Caco-2 (cell line): ENCODE data around the gene GSTO1. TPM values are rescaled to one million over a fixed set of nuclear protein-coding genes. Genes with fewer than 3 reads are reported as not detected.

Experiments used
- BruUV-seq: library from RNA; stranded (reverse); fragments of 400-500 nt; replicated peaks from 2 replicates; lab custom pipeline; 2021; lab: Mats Ljungman, UMichigan
- CTCF ChIA-PET: fragments of 300-600 bp; sonication (Branson Sonifier 250); formaldehyde crosslinking; loops from one replicate; lab custom pipeline; 2022; ENCODE audit warnings: antibody characterized with exemption; lab: Charles Lee
- POLR2A ChIA-PET: fragments of 300-600 bp; sonication (Branson Sonifier 250); formaldehyde crosslinking; loops from one replicate; lab custom pipeline; 2022; ENCODE audit warnings: antibody characterized with exemption; lab: Charles Lee
- DNase-seq, 2 experiments: peaks; one replicate each; pipeline versions ENCODE4 v3.0.0 to v3.0.0-alpha.2; 2020 to 2022
- H3K27me3 ChIP-seq: replicated peaks from 2 replicates; pipeline ENCODE4 v1.6.0; 2011; ENCODE audit warnings: low read length; ENCODE audit not compliant: control insufficient read depth, insufficient read depth
- H3K36me3 ChIP-seq: 2 replicates; pipeline ENCODE4 v1.5.1; 2011; ENCODE audit warnings: low read length; ENCODE audit not compliant: control insufficient read depth, insufficient read depth
- H3K4me1 ChIP-seq: fragments of 250-450 bp; sonication (Bioruptor Pico); 2 replicates; pipeline ENCODE4 v1.5.1; 2020; ENCODE audit warnings: mild to moderate bottlenecking
- H3K4me3 ChIP-seq: 2 replicates; pipeline ENCODE4 v1.5.1; 2011; ENCODE audit warnings: low read depth, mild to moderate bottlenecking, control low read depth, low read length
- H3K9me3 ChIP-seq: fragments of 250-450 bp; sonication (Bioruptor Pico); 2 replicates; pipeline ENCODE4 v1.5.1; 2020; ENCODE audit warnings: mild to moderate bottlenecking, moderate library complexity
- H3K27ac Mint-ChIP-seq: one replicate; pipeline ENCODE4 v1.8.0; 2022; ENCODE audit warnings: mixed read lengths; ENCODE audit not compliant: unreplicated experiment
- H3K27me3 Mint-ChIP-seq: one replicate; pipeline ENCODE4 v1.8.0; 2022; ENCODE audit warnings: mixed read lengths; ENCODE audit not compliant: insufficient read depth, unreplicated experiment
- H3K36me3 Mint-ChIP-seq: one replicate; pipeline ENCODE4 v1.8.0; 2022; ENCODE audit warnings: mild to moderate bottlenecking, mixed read lengths; ENCODE audit not compliant: insufficient read depth, unreplicated experiment
- H3K4me1 Mint-ChIP-seq: one replicate; pipeline ENCODE4 v1.8.0; 2022; ENCODE audit warnings: low read depth, mixed read lengths; ENCODE audit not compliant: unreplicated experiment
- H3K4me3 Mint-ChIP-seq: one replicate; pipeline ENCODE4 v1.8.0; 2022; ENCODE audit warnings: mild to moderate bottlenecking, moderate library complexity, mixed read lengths; ENCODE audit not compliant: unreplicated experiment
- H3K9me3 Mint-ChIP-seq: one replicate; pipeline ENCODE4 v1.8.0; 2022; ENCODE audit warnings: mixed read lengths; ENCODE audit not compliant: unreplicated experiment
- intact Hi-C: fragments of 100-400 bp; cut with micrococcal nuclease; formaldehyde crosslinking; loops from one replicate; pipeline ENCODE4 v1.10.0; 2022; ENCODE audit not compliant: unreplicated experiment
- total RNA-seq: library from RNA; stranded (reverse); gene quantifications from 2 replicates; pipeline ENCODE4 v1.2.3, GENCODE V29; 2022
- TF ChIP-seq, protein P1 (sequence below), 2 experiments: fragments of 200-600 bp in 1 of 2; IDR thresholded peaks; 1 replicate in 1 of 2; 2 replicates in 1 of 2; pipeline versions ENCODE4 v1.5.1 to v1.8.0; 2011 to 2022; ENCODE audit warnings: antibody characterized with exemption in 1 of 2, control low read depth in 1 of 2, inconsistent platforms in 1 of 2, low read depth in 1 of 2, low read length in 1 of 2, mild to moderate bottlenecking in 1 of 2, moderate library complexity in 1 of 2; ENCODE audit not compliant: insufficient read depth in 1 of 2, severe bottlenecking in 1 of 2, unreplicated experiment in 1 of 2

Gene GSTO1
- total RNA-seq, 1 experiment from 2014 or later: 167 TPM

DNA sequence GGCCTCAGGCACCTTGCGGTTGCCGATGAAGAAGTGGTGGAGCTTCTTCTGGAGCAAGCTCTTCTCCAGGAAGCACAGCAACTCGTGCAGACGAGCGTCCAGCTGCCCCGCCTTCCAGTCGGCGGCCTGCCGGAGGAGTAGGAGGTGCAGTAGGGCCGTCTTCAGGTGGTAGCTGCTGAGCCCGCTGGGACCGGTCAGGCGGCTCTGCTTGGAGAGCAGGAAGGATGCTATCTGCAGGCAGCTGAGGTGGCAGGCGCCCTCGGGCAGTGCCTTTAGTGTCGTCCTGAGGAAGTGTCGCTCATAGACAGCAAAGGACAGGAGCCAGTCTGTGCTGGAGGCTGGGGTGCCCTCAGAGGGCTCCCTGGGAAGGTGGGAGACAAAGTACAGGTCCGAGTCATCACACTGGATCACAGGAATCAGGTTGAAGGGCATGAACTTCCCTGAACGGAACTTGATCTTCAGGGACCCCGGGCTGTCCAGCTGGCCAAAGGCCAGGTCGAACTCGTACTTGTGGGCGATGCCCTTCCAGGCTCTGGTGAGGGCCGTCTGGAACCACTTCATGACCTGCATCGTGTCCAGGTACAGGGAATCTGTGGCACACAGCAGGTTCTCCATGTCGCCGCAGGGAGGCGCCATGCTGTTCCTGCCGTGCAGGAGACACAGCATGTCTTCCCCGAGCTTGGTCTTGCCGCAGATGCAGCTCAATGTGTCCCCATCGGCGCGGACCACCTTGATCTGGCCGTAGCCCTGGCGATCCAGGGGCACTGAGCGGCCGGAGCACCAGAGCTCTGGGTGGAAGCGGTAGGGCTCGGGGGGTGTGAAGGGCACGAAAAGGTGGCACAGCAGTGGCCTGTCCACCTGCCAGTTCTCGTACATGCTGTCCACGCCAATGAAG, 60.1 kb downstream of the GSTO1 start:
- intact Hi-C loops: no loop called here
- Histone ChIP-seq H3K4me1 (no peaks in the 10 kb centered on the region), H3K9me3 (no peaks in the 10 kb centered on the region), H3K4me3 (no peak overlapping the region), H3K36me3 (no peaks in the 10 kb centered on the region), H3K27me3 (no peaks in the 10 kb centered on the region)
- H3K27me3 Mint-ChIP-seq: no peaks in the 10 kb centered on the region
- H3K27ac Mint-ChIP-seq: no peak overlapping the region
- H3K4me1 Mint-ChIP-seq: no peaks in the 10 kb centered on the region
- no peak overlapping the region for H3K4me3 Mint-ChIP-seq
- ChIA-PET CTCF (interaction anchor here (1.0 to 1.7 kb wide), 2 partner anchors 10 to 39 kb away, joined by 3 to 6 read pairs; partner anchors contain the start of gene CFAP58), POLR2A (no interaction called here)
- BruUV-seq: no TSS peak
- H3K9me3 Mint-ChIP-seq: no peaks in the 10 kb centered on the region
- no peak for DNase-seq
- TF ChIP-seq, protein P1, sequence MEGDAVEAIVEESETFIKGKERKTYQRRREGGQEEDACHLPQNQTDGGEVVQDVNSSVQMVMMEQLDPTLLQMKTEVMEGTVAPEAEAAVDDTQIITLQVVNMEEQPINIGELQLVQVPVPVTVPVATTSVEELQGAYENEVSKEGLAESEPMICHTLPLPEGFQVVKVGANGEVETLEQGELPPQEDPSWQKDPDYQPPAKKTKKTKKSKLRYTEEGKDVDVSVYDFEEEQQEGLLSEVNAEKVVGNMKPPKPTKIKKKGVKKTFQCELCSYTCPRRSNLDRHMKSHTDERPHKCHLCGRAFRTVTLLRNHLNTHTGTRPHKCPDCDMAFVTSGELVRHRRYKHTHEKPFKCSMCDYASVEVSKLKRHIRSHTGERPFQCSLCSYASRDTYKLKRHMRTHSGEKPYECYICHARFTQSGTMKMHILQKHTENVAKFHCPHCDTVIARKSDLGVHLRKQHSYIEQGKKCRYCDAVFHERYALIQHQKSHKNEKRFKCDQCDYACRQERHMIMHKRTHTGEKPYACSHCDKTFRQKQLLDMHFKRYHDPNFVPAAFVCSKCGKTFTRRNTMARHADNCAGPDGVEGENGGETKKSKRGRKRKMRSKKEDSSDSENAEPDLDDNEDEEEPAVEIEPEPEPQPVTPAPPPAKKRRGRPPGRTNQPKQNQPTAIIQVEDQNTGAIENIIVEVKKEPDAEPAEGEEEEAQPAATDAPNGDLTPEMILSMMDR (IDR thresholded peaks at IDR 0.05; ENCODE audit: insufficient read depth in 1 of 2, low read depth in 1 of 2, low read length in 1 of 2, severe bottlenecking in 1 of 2, unreplicated experiment in 1 of 2): no peak
- no peaks in the 10 kb centered on the region for H3K36me3 Mint-ChIP-seq

DNA sequence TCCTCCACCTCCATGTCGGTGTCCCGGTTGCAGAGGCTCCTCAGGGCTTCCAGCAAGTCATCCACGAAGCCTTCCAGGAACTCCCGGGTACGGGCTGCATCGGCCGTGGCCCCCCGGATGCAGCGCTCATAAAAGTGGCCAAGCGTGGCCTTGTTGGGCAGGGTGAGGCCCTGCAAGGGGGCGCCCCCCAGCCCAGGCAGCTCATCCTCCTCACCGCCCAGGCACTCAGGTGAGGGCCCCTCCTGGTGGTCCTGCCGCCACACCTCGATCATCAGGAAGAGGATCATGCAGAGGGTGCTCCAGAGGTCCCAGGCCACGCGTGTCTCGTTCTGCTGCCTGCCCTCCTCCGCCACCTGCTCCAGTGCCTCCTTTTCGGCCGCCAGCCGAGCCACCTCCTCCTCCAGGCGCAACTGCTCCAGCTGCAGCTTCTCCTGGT, 60.8 kb downstream of the GSTO1 start:
- Mint-ChIP-seq H3K9me3 (no peaks in the 10 kb centered on the region), H3K4me3 (no peak overlapping the region), H3K27ac (no peak overlapping the region), H3K36me3 (no peaks in the 10 kb centered on the region), H3K27me3 (no peaks in the 10 kb centered on the region), H3K4me1 (no peaks in the 10 kb centered on the region)
- BruUV-seq: no TSS peak
- no peak overlapping the region for H3K4me3 ChIP-seq
- intact Hi-C loops: no loop called here
- no peaks in the 10 kb centered on the region for H3K36me3 ChIP-seq
- TF ChIP-seq, protein P1 (IDR thresholded peaks at IDR 0.05; ENCODE audit: insufficient read depth in 1 of 2, low read depth in 1 of 2, low read length in 1 of 2, severe bottlenecking in 1 of 2, unreplicated experiment in 1 of 2): no peak
- no peaks in the 10 kb centered on the region for H3K9me3 ChIP-seq
- ChIA-PET CTCF (interaction anchor here (0.5 to 1.7 kb wide), 2 partner anchors 10 to 27 kb away, joined by 3 to 6 read pairs; no protein-coding TSS in a partner anchor), POLR2A (no interaction called here)
- DNase-seq: no peak
- H3K27me3 ChIP-seq: no peaks in the 10 kb centered on the region
- no peaks in the 10 kb centered on the region for H3K4me1 ChIP-seq

DNA sequence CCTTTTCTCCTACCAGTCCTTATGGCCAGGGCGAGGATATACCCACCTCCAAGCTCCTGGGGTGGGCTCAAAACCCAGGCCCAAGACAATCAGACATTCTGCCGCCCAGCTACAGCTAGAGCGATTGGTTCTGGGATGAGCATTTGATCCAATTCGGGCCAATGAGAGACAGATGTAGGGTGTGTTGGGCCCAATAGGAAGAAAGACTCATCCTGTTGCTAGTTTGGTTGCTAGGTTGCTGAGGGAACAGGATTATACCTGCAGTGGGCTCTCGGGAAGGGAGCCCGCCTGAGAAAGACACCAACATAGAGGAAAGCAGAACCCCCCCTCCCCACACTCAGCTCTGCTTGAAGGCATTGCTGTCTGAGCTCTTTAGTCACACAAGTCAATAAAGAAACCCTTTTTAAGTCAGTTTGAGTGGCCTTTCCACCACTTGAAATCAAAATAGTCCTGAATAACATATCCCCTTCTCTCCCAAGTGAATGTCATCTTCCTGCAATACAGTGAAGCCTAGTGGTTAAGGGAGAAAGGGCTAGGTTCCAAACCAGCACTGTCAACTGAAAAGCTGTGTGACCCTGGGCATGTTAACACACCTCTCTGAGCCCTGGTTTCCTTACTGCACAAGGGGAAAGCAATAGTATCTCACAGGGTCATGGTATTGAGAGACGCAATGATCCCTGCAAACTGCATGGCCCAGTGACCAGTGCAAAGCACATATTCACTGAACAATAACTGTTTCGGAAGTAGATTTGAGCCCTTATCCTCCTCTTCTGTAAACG, 61.8 kb downstream of the GSTO1 start:
- no peaks in the 10 kb centered on the region for H3K36me3 ChIP-seq
- H3K4me3 ChIP-seq: no peak overlapping the region
- no peaks in the 10 kb centered on the region for H3K27me3 ChIP-seq
- Mint-ChIP-seq H3K27me3 (no peaks in the 10 kb centered on the region), H3K4me1 (no peaks in the 10 kb centered on the region), H3K36me3 (no peaks in the 10 kb centered on the region), H3K27ac (no peak overlapping the region), H3K9me3 (no peaks in the 10 kb centered on the region), H3K4me3 (no peak overlapping the region)
- no TSS peak for BruUV-seq
- no peaks in the 10 kb centered on the region for H3K9me3 ChIP-seq
- no peak for DNase-seq
- ChIA-PET CTCF (no interaction called here), POLR2A (no interaction called here)
- TF ChIP-seq, protein P1 (IDR thresholded peaks at IDR 0.05; ENCODE audit: insufficient read depth in 1 of 2, low read depth in 1 of 2, low read length in 1 of 2, severe bottlenecking in 1 of 2, unreplicated experiment in 1 of 2): no peak
- H3K4me1 ChIP-seq: no peaks in the 10 kb centered on the region
- intact Hi-C loops: no loop called here
